Activated CD4-positive, alpha-beta T cell treated with anti-CD3 and anti-CD28 coated beads, Interleukin-2, amount 50 U/mL, for 1 hour (primary cell): ENCODE data around the gene DDHD1.
"Not testable (repeated sequence)": the region's sequence is repeated elsewhere in the genome, so short reads cannot be mapped to it uniquely, and the experiment has no call there.

Source experiments
- DNase-seq: peaks from one replicate; pipeline ENCODE4 v3.0.0-alpha.2; 2020

DDHD1 gene

GRCh38 chr14:53152887-53153701, at the start of gene DDHD1:
TSS of gene DDHD1 (minus strand) at chr14:53153323. CDS start at chr14:53153098, 225 bp downstream.
- peak; percentile 81 for DNase-seq

- no peak for DNase-seq
Observed at GRCh38 chr14:53195949-53196348, 42.8 kb upstream of the DDHD1 start.

- no peak for DNase-seq
Observed at GRCh38 chr14:53193193-53193592, 40.1 kb upstream of the DDHD1 start.

GRCh38 chr14:53192052-53192760, 39.1 kb upstream of the DDHD1 start:
- no peak for DNase-seq

GRCh38 chr14:53190938-53191337, 37.8 kb upstream of the DDHD1 start:
- no peak for DNase-seq

GRCh38 chr14:53187921-53188463, 34.9 kb upstream of the DDHD1 start:
- DNase-seq, result no peak

GRCh38 chr14:53186532-53186931, 33.4 kb upstream of the DDHD1 start:
- DNase-seq, result no peak

- no peak for DNase-seq
Observed at GRCh38 chr14:53183611-53184010, 30.5 kb upstream of the DDHD1 start.

- DNase-seq, result no peak
Observed at GRCh38 chr14:53183056-53183455, 29.9 kb upstream of the DDHD1 start.

- DNase-seq, result not testable (repeated sequence)
Observed at GRCh38 chr14:53181463-53182081, 28.4 kb upstream of the DDHD1 start.

GRCh38 chr14:53180272-53181221, 27.4 kb upstream of the DDHD1 start:
- peak; percentile 2 for DNase-seq

GRCh38 chr14:53179486-53180005, 26.4 kb upstream of the DDHD1 start:
- not testable (repeated sequence) for DNase-seq

GRCh38 chr14:53175375-53175774, 22.3 kb upstream of the DDHD1 start:
- DNase-seq, result no peak

- no peak for DNase-seq
Observed at GRCh38 chr14:53174918-53175317, 21.8 kb upstream of the DDHD1 start.

- DNase-seq, result no peak
Observed at GRCh38 chr14:53168786-53169185, 15.7 kb upstream of the DDHD1 start.

- DNase-seq, result no peak
Observed at GRCh38 chr14:53167602-53168328, 14.6 kb upstream of the DDHD1 start.

- DNase-seq, result no peak
Observed at GRCh38 chr14:53161758-53162435, 8.8 kb upstream of the DDHD1 start.

GRCh38 chr14:53156238-53156637, 3.1 kb upstream of the DDHD1 start:
- DNase-seq, result no peak

- no peak for DNase-seq
Observed at GRCh38 chr14:53153702-53154112, 584 bp upstream of the DDHD1 start.

GRCh38 chr14:53152184-53152886, 788 bp downstream of the DDHD1 start:
- DNase-seq, result peak; percentile 63
